PC-9 (cell line): ENCODE results near the gene ATP5PB. TPM values are rescaled to one million over a fixed set of nuclear protein-coding genes. Genes with fewer than 3 reads are reported as not detected.

ENCODE experiments used
- BruUV-seq: library from RNA; stranded (reverse); fragments of 400-500 nt; replicated peaks from 2 replicates; lab custom pipeline; 2021; lab: Mats Ljungman, UMichigan
- CTCF ChIA-PET: fragments of 300-600 bp; sonication (Branson Sonifier 250); formaldehyde crosslinking; loops from one replicate; lab custom pipeline; 2022; ENCODE audit warnings: antibody characterized with exemption; lab: Charles Lee
- POLR2A ChIA-PET: fragments of 300-600 bp; sonication (Branson Sonifier 250); formaldehyde crosslinking; loops from one replicate; lab custom pipeline; 2022; ENCODE audit warnings: antibody characterized with exemption; ENCODE audit not compliant: unreplicated experiment; lab: Charles Lee
- DNase-seq, 2 experiments: peaks; one replicate each; pipeline versions ENCODE4 v3.0.0 to v3.0.0-alpha.2; 2015 to 2022; ENCODE audit warnings: mixed read lengths in 1 of 2
- H2AFZ ChIP-seq: fragments of 200-600 bp; sonication (generic); 2 replicates; pipeline ENCODE4 v1.8.1; 2017; ENCODE audit warnings: antibody characterized with exemption
- H3F3A ChIP-seq: fragments of 200-600 bp; sonication (generic); 2 replicates; pipeline ENCODE4 v1.8.1; 2017; ENCODE audit warnings: antibody characterized with exemption, mild to moderate bottlenecking, low read depth; ENCODE audit not compliant: insufficient read depth
- H3K27ac ChIP-seq: fragments of 200-600 bp; sonication (generic); 2 replicates; pipeline ENCODE4 v1.6.1; 2016; ENCODE audit warnings: mixed run types
- H3K27me3 ChIP-seq: fragments of 200-600 bp; sonication (generic); 2 replicates; pipeline ENCODE4 v1.6.1; 2016; ENCODE audit warnings: low read depth, mixed run types; ENCODE audit not compliant: insufficient read depth
- H3K36me3 ChIP-seq: fragments of 200-600 bp; sonication (generic); 2 replicates; pipeline ENCODE4 v1.6.1; 2016; ENCODE audit warnings: low read depth, mixed run types
- H3K4me1 ChIP-seq: fragments of 200-600 bp; sonication (generic); replicated peaks from 2 replicates; pipeline ENCODE4 v1.6.1; 2016; ENCODE audit warnings: mixed run types; ENCODE audit not compliant: insufficient read depth
- H3K4me2 ChIP-seq: fragments of 200-600 bp; sonication (generic); 2 replicates; pipeline ENCODE4 v1.6.1; 2017; ENCODE audit warnings: mixed run types
- H3K4me3 ChIP-seq: fragments of 200-600 bp; sonication (generic); 2 replicates; pipeline ENCODE4 v1.6.1; 2016; ENCODE audit warnings: mixed run types
- H3K79me2 ChIP-seq: fragments of 200-600 bp; sonication (generic); 2 replicates; pipeline ENCODE4 v1.6.1; 2017; ENCODE audit warnings: low read depth, mixed run types
- H3K9me2 ChIP-seq: fragments of 200-600 bp; sonication (generic); 2 replicates; pipeline ENCODE4 v1.8.1; 2017; ENCODE audit warnings: mild to moderate bottlenecking; ENCODE audit not compliant: insufficient read depth
- H3K9me3 ChIP-seq: fragments of 200-600 bp; sonication (generic); 2 replicates; pipeline ENCODE4 v1.8.1; 2016; ENCODE audit warnings: low read depth; ENCODE audit not compliant: insufficient read depth
- H4K20me1 ChIP-seq: fragments of 200-600 bp; sonication (generic); 2 replicates; pipeline ENCODE4 v1.8.1; 2017; ENCODE audit not compliant: insufficient read depth
- EZH2 ChIP-seq: fragments of 200-600 bp; sonication (generic); IDR thresholded peaks from 2 replicates; pipeline ENCODE4 v1.8.0; 2017; ENCODE audit warnings: antibody characterized with exemption, low read depth
- intact Hi-C: fragments of 100-400 bp; cut with micrococcal nuclease; formaldehyde crosslinking; loops from one replicate; pipeline ENCODE4 v1.10.0; 2022; ENCODE audit not compliant: unreplicated experiment
- total RNA-seq: library from RNA; stranded (reverse); gene quantifications from 2 replicates; pipeline ENCODE4 v1.2.3, GENCODE V29; 2021
- TF ChIP-seq, protein P1 (sequence below): fragments of 200-600 bp; sonication (generic); conservative IDR thresholded peaks from 2 replicates; pipeline ENCODE4 v1.6.1; 2017; ENCODE audit warnings: mixed run types, antibody characterized with exemption, mild to moderate bottlenecking, moderate library complexity

The ATP5PB gene
- total RNA-seq, 1 experiment from 2014 or later, result 212 TPM

DNA sequence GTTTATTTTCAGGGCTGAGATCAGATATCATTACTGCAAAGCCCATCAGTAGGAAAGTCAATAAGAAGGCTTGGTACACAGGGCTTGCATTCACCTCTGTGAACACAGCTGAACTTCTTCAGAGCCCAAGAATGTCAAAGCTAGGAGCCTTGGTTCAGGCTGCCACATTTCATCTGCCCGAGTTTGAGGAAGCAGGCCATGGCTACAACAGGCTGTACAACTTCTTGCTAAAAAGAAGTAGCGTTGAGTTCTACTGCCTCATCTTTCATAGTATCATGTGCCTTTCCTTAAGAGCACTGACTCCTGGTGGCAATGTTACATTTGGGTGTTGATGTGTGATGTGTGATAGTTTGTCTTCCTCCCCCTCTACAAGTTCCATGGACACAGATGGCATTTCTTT lies 34.6 kb downstream of the ATP5PB start:
- H3K4me2 ChIP-seq, result no peak overlapping the region
- no peaks in the 10 kb centered on the region for H3K79me2 ChIP-seq
- TF ChIP-seq, protein P1, sequence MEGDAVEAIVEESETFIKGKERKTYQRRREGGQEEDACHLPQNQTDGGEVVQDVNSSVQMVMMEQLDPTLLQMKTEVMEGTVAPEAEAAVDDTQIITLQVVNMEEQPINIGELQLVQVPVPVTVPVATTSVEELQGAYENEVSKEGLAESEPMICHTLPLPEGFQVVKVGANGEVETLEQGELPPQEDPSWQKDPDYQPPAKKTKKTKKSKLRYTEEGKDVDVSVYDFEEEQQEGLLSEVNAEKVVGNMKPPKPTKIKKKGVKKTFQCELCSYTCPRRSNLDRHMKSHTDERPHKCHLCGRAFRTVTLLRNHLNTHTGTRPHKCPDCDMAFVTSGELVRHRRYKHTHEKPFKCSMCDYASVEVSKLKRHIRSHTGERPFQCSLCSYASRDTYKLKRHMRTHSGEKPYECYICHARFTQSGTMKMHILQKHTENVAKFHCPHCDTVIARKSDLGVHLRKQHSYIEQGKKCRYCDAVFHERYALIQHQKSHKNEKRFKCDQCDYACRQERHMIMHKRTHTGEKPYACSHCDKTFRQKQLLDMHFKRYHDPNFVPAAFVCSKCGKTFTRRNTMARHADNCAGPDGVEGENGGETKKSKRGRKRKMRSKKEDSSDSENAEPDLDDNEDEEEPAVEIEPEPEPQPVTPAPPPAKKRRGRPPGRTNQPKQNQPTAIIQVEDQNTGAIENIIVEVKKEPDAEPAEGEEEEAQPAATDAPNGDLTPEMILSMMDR, result no peak
- no peak for TF ChIP-seq EZH2
- no TSS peak for BruUV-seq
- H3F3A ChIP-seq, result no peaks in the 10 kb centered on the region
- CTCF ChIA-PET, result no interaction called here
- no peak for DNase-seq
- no peak overlapping the region for H2AFZ ChIP-seq
- intact Hi-C loops, result loop anchor here (5.0 to 10.0 kb wide), 2 partner anchors 273 to 881 kb away; partner anchors contain the start of gene DDX20
- no peaks in the 10 kb centered on the region for H3K36me3 ChIP-seq
- peaks cover 12% of the 10 kb centered on the region; the same call in 1 of the 2 replicates for H3K4me1 ChIP-seq
- H4K20me1 ChIP-seq, result no peaks in the 10 kb centered on the region
- no peak overlapping the region for H3K4me3 ChIP-seq
- no peaks in the 10 kb centered on the region for H3K9me3 ChIP-seq
- POLR2A ChIA-PET, result no interaction called here
- no peaks in the 10 kb centered on the region for H3K9me2 ChIP-seq
- no peaks in the 10 kb centered on the region for H3K27me3 ChIP-seq
- H3K27ac ChIP-seq, result no peak overlapping the region

DNA sequence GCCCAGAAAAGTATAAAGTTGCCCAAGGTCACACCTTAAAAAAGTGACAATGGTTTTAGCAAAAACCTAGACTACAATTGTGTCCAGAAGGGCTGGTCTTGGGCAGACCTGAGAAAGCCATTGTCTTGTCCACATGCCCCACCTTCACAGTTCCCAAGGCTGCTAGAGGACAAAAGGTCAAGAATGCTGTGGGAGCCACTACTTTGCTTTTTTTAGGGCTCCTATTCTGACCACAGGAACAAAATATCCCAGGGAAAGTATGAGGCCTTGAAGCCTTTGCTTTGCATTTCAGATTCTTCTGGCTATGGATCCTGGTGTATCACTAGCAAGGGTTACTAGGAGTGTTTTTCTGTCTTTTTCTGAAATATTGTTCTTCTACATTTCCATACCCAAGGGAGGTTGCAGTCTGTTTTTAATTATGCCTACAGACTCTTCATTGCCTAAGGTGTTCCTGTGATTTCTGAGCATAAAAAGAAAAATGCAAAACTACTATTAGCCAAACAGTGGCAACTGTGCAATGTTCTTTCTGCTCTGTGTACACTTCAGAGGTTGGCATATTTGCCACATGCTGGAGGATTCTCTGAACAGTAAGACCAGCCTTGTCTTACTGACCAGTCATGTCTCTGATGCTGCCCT lies 35.2 kb downstream of the ATP5PB start:
- BruUV-seq, result no TSS peak
- H4K20me1 ChIP-seq, result no peaks in the 10 kb centered on the region
- peaks cover 12% of the 10 kb centered on the region; the same call in 1 of the 2 replicates for H3K4me1 ChIP-seq
- no peak overlapping the region for H2AFZ ChIP-seq
- no peaks in the 10 kb centered on the region for H3K79me2 ChIP-seq
- no peaks in the 10 kb centered on the region for H3K27me3 ChIP-seq
- H3F3A ChIP-seq, result no peaks in the 10 kb centered on the region
- H3K9me2 ChIP-seq, result no peaks in the 10 kb centered on the region
- no peak overlapping the region for H3K4me2 ChIP-seq
- no peak overlapping the region for H3K4me3 ChIP-seq
- intact Hi-C loops, result loop anchor here (5.0 to 10.0 kb wide), 2 partner anchors 273 to 880 kb away; partner anchors contain the start of gene DDX20
- no peak for TF ChIP-seq EZH2
- TF ChIP-seq, protein P1, result no peak
- peak in 1 of 2 experiments; percentile 31 for DNase-seq
- CTCF ChIA-PET, result no interaction called here
- H3K27ac ChIP-seq, result no peak overlapping the region
- no peaks in the 10 kb centered on the region for H3K9me3 ChIP-seq
- POLR2A ChIA-PET, result no interaction called here
- no peaks in the 10 kb centered on the region for H3K36me3 ChIP-seq

DNA sequence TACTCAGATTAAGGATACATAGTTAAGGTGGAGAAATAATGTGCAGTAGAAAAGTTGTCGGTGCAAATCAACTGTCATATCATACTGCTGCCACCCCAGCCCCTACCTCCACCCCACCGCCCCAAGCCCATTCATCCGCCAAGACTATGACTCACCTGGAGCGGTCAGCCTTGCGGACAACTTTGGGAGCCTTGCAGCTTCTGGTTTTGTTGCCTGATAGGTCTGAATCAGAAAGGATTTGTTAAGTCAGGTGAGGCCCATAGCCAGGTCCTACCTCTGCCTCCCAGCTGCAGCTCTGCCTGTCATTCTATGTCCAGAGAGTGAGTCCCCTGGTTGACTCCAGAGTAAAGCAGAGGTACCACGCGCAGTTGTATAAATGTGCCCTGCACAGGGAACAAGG lies 37.2 kb downstream of the ATP5PB start:
- Histone ChIP-seq H4K20me1 (no peaks in the 10 kb centered on the region), H2AFZ (no peak overlapping the region), H3K36me3 (no peaks in the 10 kb centered on the region), H3K4me1 (peaks cover 12% of the 10 kb centered on the region; the same call in 1 of the 2 replicates), H3K27ac (no peak overlapping the region), H3K79me2 (no peaks in the 10 kb centered on the region), H3K9me3 (no peaks in the 10 kb centered on the region), H3K4me3 (no peak overlapping the region), H3K9me2 (no peaks in the 10 kb centered on the region), H3F3A (no peaks in the 10 kb centered on the region), H3K4me2 (peak overlapping the region; percentile 8), H3K27me3 (no peaks in the 10 kb centered on the region)
- TF ChIP-seq EZH2, result no peak
- TF ChIP-seq, protein P1, result no peak
- intact Hi-C loops, result loop anchor here (10.0 kb wide), 1 partner anchor 878 kb away; no protein-coding TSS in a partner anchor
- POLR2A ChIA-PET, result interaction anchor here (0.6 kb wide), 1 partner anchor 378 kb away, joined by 3 read pairs; no protein-coding TSS in a partner anchor
- CTCF ChIA-PET, result interaction anchor here (0.6 kb wide), 1 partner anchor 181 kb away, joined by 6 read pairs; no protein-coding TSS in a partner anchor
- DNase-seq, result peak; percentile 51 to 64
- BruUV-seq, result no TSS peak
